HG03045 (cell line): Measurements from ENCODE around the gene NTNG1.
"Not testable (repeated sequence)": the region's sequence is repeated elsewhere in the genome, so short reads cannot be mapped to it uniquely, and the experiment has no call there.

Experiments
- ATAC-seq: cut with Tn5 transposase; IDR thresholded peaks from one replicate; pipeline ENCODE4 v1.9.1; 2021; ENCODE audit warnings: mild to moderate bottlenecking, moderate library complexity; ENCODE audit not compliant: unreplicated experiment

Gene NTNG1

DNA sequence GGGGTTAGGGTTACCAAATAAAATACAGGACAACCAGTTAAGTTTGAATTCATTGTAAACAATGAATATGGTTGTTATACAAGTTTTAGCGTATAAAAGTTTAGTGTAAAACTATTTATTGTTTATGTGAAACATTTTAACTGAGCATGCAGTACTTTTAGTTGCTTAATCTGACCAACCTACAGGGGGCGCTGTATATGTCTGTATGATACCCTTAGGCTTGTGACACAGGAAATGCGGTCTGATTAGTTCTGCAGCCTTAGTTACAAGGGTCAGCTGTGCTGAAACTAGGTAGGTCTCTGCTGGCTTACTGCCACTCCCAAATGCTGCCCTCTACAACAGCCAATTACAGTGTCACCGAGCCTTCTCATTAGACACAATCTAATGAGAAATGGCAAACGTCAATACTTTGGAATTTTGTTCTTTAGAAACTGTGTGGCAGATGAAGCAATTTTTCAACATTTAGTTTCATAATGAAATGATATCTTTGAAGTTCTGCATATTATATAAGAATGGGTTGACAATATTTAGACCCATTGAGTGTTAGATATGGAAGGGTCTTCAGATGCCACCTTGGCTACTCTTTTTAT, 56.2 kb downstream of the NTNG1 start:
- ATAC-seq, result no peak

- ATAC-seq, result no peak
Measured at GRCh38 chr1:107198561-107198960, 57.7 kb downstream of the NTNG1 start.

- ATAC-seq, result no peak
Measured at GRCh38 chr1:107200631-107201030, 59.8 kb downstream of the NTNG1 start.

DNA sequence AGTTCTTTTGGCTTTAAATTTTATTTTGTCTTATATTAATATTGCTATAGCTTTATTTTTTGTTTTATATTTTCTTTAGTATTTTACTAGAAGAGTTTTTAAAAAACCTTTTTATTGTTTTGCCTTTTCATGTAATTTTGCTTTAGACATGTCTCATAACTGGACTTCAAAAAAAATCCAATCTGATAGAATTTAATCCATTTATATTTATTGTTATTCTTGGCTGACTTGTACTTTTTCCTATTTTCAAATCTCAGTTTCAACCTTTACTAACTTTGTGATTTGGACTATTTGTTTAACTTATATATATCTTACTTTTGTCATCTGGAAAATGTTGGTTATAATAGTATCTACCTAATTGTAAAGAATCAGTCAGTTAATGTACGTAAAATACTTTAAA, 61.2 kb downstream of the NTNG1 start:
- no peak for ATAC-seq

GRCh38 chr1:107213225-107213624, 72.4 kb downstream of the NTNG1 start:
- no peak for ATAC-seq

GRCh38 chr1:107220036-107220435, 79.2 kb downstream of the NTNG1 start:
- no peak for ATAC-seq

GRCh38 chr1:107225706-107226105, 84.9 kb downstream of the NTNG1 start:
- ATAC-seq, result no peak

GRCh38 chr1:107228704-107229371, 88.0 kb downstream of the NTNG1 start:
- no peak for ATAC-seq

GRCh38 chr1:107229711-107230110, 88.9 kb downstream of the NTNG1 start:
- ATAC-seq, result no peak

- ATAC-seq, result no peak
Measured at GRCh38 chr1:107230121-107230520, 89.3 kb downstream of the NTNG1 start.

GRCh38 chr1:107231291-107231690, 90.5 kb downstream of the NTNG1 start:
- no peak for ATAC-seq

DNA sequence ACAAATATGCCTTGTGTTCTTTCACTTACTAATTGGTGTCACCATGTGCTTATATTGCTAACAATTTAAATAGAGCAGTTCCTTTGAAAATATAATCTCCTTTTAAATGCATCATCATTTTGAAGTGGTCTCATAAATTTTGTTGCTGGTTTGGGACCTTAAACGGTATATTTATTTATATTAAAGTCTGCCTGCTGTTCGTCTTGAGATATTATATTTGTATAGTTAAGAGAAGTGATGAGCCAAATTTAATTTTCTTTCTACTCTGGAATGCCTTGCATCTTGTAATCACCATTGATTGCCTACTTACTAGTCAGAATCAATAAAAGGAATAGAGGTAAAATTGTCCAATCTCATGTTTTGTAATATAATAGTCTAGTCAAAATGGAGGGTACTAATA, 91.6 kb downstream of the NTNG1 start:
- no peak for ATAC-seq

- not testable (repeated sequence) for ATAC-seq
Measured at GRCh38 chr1:107236760-107237159, 95.9 kb downstream of the NTNG1 start.

DNA sequence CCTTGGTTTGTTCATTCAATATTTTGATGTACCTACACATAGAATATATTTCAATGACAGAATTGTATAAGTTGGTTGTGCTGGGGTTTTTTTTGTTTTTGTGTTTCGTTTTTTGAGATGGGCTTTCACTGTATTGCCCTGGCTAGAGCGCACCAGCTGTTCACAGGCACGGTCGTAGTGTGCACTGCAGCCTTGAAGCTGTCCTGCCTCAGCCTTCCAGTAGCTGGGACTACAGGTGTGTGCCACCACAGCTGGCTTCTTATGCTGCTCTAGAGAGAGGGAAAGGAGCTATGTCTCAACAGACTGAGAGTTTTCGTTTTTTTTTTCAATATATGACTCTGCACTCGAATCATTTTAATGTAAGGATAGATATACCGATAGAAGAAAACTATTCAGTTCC, 102.6 kb downstream of the NTNG1 start:
- no peak for ATAC-seq

GRCh38 chr1:107244709-107245500, 104.1 kb downstream of the NTNG1 start:
- no peak for ATAC-seq

DNA sequence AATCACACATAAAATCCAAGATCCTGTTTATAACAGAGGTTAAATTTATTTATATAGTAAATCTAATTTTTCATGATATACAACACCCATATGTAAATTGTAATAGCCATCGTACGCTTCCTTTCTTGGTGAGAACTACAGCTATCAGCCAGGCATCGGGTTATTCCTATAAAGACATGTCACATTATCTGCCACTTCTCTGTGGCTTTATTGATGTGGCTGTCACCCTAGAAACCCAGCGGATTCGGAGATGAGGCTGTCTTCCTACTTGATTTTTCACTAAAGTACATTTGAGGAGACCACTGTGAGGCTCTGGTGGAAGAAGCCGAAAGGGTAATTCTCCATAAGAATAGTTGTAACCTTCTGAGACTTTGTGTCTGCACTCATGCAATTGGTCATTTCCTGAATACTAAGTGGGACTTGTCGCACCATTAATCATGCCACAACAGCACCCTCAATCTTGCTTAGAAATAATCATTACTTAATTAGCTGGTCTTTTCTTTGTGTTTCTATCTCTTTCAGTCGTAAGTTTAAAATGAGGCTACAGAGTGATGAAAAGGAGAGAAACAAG, 106.0 kb downstream of the NTNG1 start:
- ATAC-seq, result no peak

- no peak for ATAC-seq
Measured at GRCh38 chr1:107247679-107248078, 106.8 kb downstream of the NTNG1 start.

- no peak for ATAC-seq
Measured at GRCh38 chr1:107250169-107250568, 109.3 kb downstream of the NTNG1 start.

GRCh38 chr1:107251083-107251482, 110.2 kb downstream of the NTNG1 start:
- ATAC-seq, result no peak

DNA sequence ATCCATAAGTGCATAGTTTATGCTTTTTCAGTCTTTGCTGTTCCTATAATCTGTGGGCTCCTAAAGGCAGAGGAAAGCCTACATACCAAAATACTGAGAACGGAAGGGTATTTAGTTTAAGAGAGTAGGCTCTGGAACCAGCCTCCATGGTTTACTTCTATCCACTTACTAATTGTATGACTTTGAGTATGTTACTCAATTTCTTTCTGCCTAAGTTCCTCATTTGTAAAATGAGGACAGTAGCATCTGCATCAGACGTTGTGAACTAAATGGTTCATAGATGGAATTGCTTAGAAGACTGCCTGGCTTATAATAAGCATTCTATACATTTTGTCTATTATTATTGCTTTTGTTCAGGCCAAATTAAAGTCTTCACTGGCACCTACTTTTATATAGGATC, 111.0 kb downstream of the NTNG1 start:
- no peak for ATAC-seq

GRCh38 chr1:107252271-107252670, 111.4 kb downstream of the NTNG1 start:
- no peak for ATAC-seq

DNA sequence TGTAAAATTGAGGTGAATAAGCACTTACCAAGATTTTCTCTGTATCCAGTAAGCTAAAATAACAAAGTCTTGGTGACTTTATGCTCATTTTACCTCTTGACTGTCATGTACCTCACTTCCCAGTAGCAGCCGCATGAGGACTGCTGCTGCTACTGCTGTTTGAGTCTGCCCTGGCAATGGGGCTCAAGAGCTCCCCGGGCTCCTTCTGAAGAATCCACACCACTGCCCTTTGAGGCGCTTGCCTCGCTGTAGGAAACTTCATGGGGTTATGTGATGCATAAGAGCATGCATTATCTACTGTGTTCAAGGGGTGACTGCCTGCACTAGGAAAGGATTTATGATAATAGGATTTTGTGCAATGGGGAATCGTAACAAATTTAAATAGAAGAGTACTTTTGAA, 113.5 kb downstream of the NTNG1 start:
- no peak for ATAC-seq
